Measurements from ENCODE around the gene SRMS. TPM values are rescaled to one million over a fixed set of nuclear protein-coding genes. Genes with fewer than 3 reads are reported as not detected.
A peak's percentile ranks its signal among the peaks of the same experiment; 100 is the strongest.

Gene SRMS
- polyA plus RNA-seq, 5 donors, result 0.12 to 0.27 (median 0.15) TPM

DNA sequence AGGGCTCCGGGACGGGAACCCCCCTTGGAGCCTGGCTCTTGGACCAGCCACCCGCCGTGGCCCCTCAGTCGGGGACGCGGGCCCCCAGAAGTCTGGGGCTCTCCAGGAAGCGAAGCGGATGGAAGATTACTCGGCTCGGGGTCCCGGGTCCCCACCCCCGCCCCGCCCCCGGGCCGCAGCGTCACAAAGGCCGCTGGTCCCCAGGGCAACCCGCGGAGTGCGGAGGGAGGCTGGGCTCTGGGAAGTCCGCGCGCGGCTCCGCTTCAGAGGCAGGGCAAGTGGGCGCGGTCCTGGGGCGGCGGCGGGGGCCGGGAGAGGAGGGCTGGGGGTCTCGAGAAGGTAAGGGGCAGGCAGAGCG is 6.4 kb upstream of the SRMS start, which contains the start of gene FNDC11:
FNDC11 (plus strand) TSS at position 227 of the 358 bp plus-strand sequence. CDS start 1,505 bp downstream, outside the sequence.
- peak; percentile 32 to 48 for DNase-seq

DNA sequence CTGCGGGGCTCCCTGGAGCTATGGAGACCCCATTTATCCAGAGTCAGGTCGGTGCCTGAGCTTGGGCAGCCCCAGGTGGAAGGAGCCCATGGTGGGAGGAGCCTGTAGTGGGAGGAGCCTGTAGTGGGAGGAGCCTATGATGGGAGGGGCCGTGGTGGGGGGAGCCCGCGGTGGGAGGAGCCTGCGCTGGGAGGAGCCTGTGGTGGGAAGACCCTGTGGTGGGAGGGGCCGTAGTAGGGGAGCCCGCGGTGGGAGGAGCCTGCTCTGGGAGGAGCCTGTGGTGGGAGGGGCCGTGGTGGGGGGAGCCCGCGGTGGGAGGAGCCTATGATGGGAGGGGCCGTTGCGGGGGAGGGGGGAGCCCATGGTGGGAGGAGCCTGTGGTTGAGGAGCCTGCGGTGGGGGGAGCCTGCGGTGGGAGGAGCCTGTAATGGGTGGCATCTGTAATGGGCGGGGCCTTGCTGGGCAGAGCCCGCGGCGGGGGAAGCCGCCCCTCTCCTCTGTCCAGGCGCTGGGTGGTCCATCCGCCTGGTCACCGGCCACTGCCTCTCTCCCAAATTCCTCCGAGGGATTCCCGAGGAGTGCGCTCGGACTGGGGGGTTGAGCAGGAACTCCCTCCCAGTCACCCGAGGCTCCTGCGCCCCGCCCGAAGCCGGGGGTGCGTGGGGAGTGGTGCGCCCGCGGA is 5.8 kb upstream of the SRMS start:
- peak; percentile 50 to 61 for DNase-seq

DNA sequence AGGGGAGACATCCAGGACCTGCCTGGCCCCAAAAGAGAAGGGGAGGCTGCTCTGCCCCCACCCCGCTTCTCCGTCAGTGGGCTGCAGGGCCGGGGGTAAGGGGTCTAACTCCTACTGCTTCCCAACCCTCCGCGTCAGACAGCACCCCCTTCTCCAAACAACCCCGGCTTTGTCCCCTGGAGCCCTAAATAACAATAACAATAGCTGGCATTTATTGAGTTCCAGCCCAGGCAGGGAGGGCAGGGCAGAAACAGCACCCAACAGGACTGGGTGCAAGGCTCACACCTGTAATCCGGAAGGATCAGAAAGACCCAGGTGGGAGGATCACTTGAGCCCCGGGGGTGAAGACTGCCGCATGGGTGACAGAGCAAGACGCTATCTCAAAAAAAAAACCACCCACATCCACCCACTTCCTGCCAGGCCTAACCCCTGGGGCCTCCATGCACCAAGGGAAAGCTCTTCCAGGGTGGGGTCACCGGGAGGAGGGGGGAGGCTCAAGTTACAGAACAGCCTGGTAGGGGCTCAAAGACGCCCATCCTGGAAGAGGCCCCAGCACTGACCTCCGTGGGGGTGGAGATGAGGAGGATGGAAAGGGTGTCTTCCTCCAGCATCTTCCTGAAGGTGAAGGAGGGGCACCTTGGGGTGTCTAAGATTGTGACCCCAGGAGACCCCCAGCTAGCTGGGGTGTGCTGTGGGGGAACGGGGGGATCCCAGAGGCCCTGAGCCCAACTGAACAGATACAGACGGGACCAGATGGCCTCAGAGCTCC is 5.1 kb upstream of the SRMS start:
- no peak for DNase-seq

DNA sequence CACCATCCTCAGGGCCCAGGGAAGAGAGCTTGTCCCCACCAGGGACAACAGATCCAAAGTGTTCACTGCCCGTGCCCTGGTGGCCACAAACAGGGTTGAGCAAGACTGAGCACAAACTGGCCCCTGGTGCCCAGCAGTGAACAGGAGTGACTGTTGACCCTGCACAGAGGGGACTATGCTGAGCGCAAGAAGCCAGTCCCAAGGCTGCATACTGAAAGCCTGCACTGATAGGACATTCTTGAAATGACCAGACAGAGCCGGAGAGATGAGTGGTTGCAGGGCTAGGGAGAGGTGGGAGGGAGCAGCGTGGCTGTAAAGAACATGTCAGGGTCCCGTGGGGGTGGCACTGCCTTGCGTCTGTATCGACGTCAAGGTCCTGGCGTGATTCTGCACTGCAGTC is 3.5 kb upstream of the SRMS start:
- no peak for DNase-seq

DNA sequence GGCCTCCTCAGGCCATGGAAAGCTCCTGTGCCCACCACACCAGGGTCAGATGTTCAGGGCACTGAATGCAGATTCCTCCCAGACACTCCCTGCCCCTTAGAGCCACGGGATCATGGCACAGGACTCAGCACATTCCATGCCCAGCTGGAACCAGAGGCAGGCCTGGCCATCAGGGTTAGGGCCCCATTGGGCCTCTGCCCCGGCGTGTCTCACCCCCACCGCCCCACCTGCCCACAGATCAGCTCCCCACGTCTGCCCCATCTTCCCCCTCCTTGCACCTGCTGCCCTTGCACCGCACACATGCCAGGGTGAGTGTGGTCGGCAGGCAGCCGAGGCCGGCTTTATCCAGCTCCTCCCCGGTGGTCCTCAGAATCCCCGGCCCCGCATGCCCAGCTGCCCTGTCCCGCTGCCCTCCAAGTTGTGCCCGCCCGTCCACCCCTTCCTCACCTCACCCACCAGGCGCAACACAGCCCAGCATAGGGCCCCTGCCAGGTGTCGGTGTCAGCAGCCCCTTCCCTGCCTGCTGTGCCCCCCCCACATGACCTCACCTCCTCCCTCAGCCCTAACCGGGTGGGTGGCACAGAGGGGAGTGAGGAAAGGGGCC is 2.2 kb upstream of the SRMS start:
- no peak for DNase-seq

DNA sequence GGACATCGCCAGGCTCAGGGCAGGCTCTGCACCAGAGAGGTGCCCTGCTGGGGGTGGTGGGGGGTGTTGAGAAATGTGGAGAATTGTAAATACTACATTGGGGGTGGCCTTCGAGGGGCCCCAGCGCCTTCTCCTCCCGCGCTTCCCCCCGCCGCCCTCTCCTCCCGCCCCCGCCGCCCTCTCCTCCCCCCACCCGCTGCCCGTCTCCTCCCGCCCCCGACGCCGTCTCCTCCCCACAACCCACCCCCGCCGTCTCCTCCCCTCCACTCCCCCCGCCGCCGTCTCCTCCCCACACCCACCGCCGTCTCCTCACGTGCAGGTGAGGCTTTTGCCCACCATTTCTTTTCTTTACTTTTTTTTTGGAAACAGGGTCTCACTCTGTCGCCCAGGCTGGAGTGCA is 1.5 kb upstream of the SRMS start:
- DNase-seq, result no peak

DNA sequence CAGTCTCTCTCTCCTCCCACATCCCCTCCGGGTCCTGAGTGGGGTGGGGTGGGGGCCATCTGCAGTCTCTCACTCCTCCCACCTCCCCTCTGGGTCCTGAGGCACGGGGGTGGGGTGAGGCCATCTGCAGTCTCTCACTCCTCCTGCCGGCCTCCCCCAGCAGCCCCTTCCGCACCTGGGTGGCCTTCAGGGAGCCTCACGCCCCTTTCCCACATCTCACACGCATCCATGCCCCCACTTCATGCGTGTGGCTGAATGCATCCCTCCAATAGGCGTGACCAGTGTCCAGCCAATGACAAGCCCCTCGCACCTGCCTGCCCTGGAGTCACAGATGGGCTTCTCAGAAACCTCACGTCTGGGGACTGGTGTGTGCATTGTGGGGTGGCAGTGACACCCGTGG is 993 bp upstream of the SRMS start:
- DNase-seq, result no peak

DNA sequence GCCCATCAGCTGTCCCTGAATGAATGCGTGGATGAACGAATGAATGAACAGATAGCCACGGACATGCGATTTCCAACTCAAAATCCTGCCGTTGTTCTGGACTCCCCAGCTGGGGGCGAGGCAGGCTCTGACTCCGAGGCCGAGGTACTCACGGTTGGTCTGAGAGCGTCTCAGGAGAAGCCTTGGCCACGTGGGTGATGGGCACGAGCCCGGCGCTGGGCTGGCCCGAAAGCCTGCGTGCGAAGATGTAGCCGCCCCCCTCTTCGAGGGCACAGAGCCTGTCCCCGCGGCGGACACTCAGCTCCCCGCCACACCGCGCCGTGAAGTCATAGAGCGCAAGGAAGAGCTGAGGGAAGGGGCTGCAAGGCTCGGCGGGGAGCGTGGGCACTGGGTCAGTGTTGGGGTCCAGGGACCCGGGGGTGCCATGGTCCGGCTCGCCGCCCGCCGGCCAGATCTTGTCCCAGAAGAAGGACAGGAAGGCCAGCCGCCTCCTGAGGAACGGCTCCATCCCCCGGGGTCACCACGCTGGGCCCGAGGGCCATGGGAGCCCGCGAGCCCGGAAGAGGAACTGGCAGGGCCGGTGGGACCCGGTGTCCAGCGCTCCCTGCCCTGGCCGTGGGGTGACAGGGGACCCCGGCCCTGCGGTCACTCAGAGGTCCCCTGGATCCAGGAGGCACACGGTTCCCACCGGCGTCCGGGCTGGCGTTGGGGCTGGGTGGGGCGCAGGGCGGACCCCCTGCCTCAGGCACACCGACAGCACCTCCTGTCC is 409 bp downstream of the SRMS start:
- no peak for DNase-seq

DNA sequence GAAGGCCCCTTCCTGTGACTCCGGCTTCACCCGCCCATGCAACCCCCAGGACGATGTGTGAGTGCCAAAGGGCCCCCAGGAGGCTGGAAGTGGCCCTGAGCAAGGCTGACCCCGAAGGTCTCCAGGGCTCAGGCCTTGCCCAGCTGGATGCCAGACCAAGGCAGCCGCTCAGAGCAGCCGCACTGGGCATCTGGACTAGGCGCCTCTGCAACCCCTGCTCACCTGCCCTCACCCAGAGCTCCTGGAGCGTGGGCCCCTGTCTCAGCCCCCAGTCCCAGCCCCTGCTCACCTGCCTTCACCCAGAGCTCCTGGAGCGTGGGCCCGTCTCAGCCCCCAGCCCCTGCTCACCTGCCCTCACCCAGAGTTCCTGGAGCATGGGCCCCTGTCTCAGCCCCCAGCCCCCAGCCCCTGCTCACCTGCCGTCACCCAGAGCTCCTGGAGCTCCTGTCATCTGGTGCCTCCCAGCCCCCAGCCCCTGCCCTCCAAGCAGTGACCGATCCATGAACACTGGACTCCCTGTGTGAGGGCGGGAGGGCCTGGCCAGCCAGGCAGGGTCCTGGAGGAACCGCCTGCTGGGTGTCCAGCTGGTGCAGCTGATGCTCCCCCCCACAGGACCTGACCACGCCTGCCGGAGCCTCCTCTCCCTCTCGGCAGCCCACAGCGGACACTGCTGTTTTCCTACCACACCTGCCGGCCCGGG is 1.1 kb downstream of the SRMS start:
- no peak for DNase-seq

DNA sequence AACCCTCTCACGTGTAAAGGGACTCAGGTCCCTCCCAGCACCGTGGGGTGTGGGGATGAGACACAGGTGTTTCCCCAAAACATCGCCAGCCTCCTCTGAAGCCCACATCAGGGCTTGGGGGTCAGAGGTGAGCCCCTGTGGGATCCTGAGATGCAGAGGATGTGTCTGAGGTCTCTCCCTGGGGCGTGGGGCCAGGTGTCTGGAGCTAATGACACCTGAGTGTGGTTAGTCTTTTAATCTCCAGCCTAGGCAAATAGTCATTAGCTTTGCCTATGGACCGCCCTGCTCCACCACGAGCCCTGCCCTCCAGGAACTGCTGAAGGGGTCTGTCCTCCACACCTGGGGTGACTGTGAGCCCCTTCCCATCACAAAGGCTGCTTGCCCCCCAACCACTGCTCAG is 1.7 kb downstream of the SRMS start:
- no peak for DNase-seq

DNA sequence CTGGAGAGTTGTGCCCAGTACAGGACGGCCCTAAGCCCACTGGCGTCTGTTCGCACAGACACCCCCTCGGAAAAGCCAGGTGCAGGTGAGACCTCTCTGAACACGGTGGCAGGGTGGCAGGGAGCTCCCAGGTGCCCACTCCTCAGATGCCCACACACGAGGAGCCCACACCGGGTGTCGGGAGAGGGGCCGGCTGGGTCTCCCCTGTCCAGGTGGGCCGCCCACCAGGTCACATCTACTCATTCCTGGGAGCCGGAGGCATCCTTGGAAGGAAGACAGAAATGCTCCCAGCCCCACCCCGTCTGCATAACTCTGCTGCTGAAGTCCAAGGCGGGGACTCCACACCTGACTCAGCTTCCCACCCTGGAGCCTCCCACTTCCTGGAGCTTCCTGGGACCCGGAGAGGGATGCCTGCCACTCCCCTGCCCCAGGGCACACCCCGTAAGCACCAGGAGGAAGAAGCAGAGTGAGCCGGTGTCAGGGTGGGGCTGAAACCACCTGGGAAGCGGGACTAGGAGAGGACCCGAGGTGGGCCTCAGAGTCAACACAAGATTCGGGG is 2.5 kb downstream of the SRMS start:
- no peak for DNase-seq

DNA sequence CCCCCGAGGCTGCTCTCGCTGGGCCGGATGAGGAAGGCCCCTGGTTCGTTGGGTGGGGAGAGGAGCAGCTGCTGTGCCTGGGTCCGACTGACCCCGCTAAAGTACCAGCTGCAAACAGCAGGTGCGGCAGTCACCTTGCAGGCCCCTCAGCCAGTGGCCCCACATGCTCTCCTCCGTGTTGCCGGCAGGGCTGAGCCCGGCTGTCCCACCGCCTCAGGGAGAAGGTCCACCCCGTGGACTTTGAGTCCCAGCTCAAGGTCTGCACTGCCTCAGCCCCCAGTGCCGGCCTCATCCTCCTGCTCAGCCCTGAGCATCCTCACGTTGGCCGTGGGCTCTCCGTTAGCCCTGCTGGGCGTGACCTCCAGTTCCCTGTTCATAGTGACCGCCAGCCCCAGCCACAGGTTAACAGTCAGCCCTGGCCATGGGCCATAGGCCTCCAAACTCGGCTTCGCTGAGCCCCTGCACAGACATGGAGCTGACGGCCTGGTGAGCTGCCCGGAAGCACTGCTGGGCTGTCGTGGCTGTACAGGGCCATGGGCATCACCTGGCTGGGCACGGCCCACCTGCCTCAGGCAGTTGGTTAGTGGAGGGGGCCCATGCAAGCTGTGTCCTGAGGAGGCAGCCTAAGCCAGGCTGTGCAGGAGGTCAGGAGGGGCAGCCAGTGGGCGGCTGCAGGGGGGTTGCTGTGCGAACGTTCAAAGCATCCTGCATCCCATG is 3.1 kb downstream of the SRMS start:
- no peak for DNase-seq

DNA sequence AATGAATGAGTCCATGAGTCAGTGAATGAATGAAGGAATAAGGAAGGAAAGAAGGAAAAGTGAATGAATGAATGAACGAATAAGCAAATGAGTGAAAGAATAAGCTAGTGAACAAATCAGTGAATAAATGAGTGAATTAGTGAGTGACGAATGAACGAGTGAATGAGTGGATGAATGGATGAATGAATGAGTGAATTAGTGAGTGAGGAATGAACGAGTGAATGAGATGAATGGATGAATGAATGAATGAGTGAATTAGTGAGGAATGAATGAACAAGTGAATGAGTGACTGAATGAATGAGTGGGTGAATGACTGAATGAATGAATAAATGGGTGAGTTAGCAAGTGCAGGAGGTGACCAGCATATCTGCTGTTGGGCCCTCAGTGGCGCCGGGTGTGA is 3.8 kb downstream of the SRMS start:
- no peak for DNase-seq

DNA sequence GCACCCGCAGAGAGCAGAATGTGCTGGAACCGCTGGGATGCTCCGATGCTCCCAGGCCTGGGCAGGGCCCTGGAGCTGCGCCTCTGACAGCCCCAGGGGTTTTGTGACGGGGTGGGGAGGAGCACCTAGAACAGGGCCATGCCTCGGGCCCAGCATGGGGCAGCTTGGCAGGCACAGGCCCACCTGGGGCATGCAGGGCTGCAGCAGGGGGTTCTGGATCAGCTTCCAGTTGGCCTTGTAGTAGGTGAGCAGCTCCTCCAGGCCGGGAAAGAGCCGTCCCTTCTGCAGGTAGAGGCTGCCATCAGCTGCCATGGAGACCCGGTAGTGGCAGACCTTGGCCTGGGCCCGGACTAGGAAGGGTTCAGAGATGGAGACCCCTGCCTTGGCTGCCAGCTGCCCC is 4.4 kb downstream of the SRMS start:
- DNase-seq, result no peak

DNA sequence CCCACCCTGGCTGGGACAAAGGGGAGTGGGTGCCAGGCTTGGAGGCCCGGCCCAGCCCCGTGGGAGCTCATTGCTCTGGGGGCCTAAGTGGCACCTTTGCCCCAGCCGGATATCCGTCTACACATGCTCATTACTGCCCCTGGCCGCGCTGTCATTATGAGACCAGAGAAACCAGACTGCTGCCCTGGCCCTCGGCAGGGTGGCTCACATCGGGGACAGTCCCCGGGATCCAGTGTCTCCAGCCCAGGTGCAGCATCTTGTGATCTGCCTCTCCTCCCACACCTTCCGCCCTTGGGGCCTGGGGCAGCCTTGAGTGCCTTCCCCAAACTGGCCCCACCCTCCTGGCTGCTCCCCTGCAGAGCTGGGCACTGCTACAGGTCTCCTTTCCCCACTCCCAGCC is 4.9 kb downstream of the SRMS start:
- no peak for DNase-seq

DNA sequence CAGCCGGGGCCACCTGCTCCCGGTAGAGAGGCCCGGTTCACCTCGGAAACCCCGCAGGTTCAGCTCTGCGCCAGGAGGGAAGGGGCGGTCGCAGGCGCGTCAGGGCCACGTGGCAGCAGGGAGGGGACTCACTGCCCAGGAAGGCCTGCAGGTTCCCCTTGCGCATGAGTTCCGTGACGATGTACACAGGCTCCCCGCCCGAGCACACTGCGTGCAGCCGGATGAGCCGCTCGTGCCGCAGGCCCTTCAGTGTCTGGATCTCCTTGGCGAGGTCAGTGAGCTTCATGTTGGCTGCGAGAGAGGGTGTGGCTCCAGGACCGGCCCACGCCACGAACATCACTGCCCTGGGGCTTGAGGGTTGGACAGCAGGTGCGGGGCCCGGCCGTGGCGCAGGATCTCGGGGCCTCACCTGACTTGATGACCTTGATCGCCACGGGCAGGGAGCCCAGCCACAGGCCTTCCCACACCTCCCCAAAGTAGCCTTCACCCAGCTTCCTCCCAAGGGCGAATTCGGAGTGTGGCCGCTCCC is 5.5 kb downstream of the SRMS start:
- no peak for DNase-seq

DNA sequence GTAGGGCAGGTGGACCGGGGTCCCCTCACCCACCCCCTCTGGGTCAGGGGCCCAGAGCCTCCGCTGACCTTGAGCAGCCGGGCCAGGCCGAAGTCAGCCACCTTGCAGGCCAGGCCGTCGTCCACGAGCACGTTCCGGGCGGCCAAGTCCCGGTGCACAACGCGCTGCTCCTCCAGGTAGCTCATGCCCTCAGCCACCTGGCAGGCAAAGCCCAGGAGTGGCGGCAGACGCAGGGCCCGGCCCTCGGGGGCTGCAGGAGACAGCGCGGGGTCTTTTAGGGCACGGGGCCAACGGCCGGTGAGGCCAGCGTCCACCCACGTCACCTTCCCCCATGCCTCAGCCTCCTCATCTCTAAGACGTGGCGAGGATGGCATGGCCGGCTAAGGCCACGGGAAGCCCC is 6.2 kb downstream of the SRMS start:
- DNase-seq, result no peak

DNA sequence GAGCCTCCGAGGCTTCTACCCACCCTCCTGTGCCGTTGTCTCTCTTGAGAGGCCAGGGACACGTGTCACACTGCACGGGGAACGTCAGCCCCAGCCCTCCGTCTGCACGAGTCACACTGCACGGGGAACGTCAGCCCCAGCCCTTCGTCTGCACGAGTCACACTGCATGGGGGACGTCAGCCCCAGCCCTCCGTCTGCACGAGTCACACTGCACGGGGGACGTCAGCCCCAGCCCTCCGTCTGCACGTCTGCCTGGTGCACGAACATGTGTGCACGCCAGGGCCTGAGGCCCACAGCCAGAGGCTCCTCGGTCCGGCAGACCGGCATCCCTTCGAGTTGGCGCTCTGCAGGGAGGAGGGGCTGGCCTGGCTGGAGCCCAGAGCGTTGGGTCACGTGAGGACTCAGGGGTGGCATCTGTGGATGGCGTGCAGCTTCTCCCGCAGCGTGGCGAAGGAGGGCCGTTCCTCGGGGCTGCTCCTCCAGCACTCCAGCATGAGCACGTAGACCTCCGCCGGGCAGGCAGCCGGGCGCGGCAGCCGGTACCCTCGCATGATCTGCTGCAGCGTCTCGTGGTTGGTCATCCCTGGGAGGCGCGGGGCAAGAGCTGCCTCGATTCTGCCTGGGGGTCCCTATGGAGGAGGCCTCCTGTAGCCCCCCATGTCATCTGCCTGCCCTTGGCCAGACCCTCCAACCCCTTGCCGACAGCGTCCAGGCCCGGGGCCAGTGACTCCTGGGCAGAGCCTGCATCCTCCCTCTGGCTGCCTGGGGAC is 6.9 kb downstream of the SRMS start:
- no peak for DNase-seq

Data from right lung (tissue), 5 donors.